Upper lobe of left lung (tissue), 4 donors: ENCODE measurements around the gene GOT1.

ENCODE experiments used
- CTCF ChIP-seq, 6 experiments: fragments of 450-650 bp in 4 of 6; fragments of 200-600 bp in 2 of 6; sonication (generic) in 2 of 6; IDR thresholded peaks; one replicate each; pipeline ENCODE4 v1.5.1; 2016 to 2019; ENCODE audit warnings: antibody characterized with exemption in 6 of 6
- POLR2A ChIP-seq, 4 donors: fragments of 450-650 bp; IDR thresholded peaks; one replicate each; pipeline ENCODE4 v1.5.1; 2016 to 2017; ENCODE audit warnings: antibody characterized with exemption in 4 of 4, mild to moderate bottlenecking in 2 of 4
- POLR2AphosphoS5 ChIP-seq, 2 donors: sonication (generic); formaldehyde crosslinking; IDR thresholded peaks; one replicate each; pipeline ENCODE4 v1.5.1; 2017; ENCODE audit warnings: antibody characterized with exemption in 2 of 2

DNA sequence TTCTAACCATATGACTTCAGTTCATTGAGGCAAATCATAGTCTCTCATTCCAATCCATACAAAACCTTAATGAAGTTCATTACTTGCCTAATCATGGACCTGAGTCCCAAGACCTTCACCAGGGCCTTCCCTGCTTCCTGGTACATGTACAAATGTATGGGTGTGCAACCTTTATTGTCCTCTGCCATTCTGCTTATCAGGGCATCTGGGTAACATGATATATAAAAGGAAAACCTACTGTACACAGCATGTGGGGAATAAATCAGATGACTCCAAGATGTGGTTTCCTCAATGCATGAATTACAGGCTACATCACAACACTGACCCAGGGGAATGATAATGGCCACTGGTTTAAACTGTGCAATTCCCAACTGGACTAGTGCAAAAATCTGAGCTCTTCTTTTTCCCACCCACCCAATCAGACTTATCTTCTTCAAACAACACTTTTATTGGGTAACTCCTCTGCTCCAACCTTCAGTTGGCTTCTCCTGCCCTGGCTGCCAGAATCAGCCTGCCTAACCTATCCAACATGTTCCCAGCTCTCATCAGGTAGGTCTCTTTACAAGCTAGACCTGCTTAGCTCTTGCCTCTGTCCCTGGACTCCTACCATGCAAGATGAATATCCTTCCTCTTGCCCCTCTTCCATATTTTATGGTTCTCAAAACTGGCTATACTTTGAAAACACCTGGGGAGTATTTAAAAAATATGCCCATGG, 11.4 kb downstream of the GOT1 start:
- TF ChIP-seq POLR2A (IDR thresholded peaks at IDR 0.05), result no peak
- TF ChIP-seq CTCF (IDR thresholded peaks at IDR 0.05), result no peak
- no peak for TF ChIP-seq POLR2AphosphoS5 (IDR thresholded peaks at IDR 0.05)
